Measurements from ENCODE around the gene UTP3.
"Not testable (repeated sequence)": the region's sequence is repeated elsewhere in the genome, so short reads cannot be mapped to it uniquely, and the experiment has no call there.

UTP3 gene, protein sequence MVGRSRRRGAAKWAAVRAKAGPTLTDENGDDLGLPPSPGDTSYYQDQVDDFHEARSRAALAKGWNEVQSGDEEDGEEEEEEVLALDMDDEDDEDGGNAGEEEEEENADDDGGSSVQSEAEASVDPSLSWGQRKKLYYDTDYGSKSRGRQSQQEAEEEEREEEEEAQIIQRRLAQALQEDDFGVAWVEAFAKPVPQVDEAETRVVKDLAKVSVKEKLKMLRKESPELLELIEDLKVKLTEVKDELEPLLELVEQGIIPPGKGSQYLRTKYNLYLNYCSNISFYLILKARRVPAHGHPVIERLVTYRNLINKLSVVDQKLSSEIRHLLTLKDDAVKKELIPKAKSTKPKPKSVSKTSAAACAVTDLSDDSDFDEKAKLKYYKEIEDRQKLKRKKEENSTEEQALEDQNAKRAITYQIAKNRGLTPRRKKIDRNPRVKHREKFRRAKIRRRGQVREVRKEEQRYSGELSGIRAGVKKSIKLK

GRCh38 chr4:70687821-70688794, at the start of gene UTP3:
UTP3 (plus strand) TSS chr4:70688532; CDS start chr4:70688678, 146 bp downstream.
- peak; percentile 84 for DNase-seq (ENCODE audit: low read depth)

- no peak for DNase-seq (ENCODE audit: low read depth)
These were observed 48.1 kb upstream of the UTP3 start for GRCh38 chr4:70640192-70640591.

DNA sequence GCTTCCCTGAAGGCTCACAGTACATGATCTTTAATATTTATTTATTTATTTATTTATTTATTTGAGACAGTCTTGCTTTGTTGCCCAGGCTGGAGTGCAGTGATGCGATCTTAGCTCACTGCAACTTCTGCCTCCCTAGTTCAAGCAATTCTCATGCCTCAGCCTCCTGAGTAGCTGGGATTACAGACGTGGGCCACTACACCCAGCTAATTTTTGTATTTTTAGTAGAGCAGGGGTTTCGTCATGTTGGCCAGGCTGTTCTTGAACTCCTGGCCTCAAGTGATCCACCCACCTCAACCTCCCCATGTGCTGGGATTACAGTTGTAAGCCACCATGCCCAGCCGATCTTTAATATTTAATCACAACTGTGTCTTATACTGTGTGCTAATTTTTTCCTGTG, 37.6 kb upstream of the UTP3 start:
- not testable (repeated sequence) for DNase-seq (ENCODE audit: low read depth)

DNA sequence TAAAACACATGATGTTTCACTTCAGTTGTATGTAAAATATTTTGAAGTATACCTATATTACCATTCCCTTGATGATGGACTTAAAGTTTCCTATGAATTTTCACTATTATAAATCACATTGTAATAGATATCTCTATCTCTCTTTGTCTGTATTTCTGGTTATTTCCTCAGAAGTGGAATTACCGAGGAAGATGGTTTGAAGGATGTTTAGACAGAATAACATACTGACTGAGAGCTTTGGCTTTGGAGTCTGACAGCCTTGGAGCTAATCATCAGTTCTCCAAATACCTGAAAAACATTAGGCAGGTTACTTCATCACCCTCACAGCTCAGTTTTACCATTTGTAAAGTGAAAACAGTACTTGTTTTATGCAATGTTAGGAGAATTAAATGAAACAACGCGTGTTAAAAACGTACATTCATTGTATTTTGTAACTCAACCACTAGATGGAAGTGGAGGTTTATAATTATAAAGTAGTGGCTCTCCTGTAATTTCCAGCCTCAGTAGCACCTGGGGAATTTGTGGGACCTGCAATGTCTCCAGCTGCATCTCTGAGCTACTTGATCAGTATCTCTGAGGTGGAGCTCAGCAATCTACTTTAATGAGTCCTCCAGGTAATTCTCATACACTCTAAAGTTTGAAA, 36.3 kb upstream of the UTP3 start:
- no peak for DNase-seq (ENCODE audit: low read depth)

- no peak for DNase-seq (ENCODE audit: low read depth)
These were observed 33.7 kb upstream of the UTP3 start for GRCh38 chr4:70654605-70655011.

- DNase-seq (ENCODE audit: low read depth) = no peak
These were observed 31.0 kb upstream of the UTP3 start for GRCh38 chr4:70657326-70657725.

GRCh38 chr4:70658418-70658817, 29.9 kb upstream of the UTP3 start:
- no peak for DNase-seq (ENCODE audit: low read depth)

DNA sequence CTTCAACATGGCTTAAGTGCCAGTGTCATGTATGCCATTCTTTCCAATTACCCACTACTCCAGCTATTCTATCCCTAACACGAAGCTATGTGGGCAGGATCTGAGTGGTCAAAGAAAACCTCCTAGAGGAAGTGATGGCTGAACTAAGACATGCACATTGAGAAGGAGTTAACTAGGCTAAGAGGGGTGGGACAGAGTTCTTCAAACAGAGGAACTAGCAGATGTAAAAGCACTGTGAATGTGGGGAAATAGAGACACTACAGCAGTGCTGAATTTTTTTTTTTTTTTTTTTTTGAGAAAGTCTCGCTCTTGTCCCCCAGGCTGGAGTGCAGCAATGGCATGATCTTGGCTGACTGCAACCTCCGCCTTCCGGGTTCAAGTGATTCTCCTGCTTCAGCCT, 28.2 kb upstream of the UTP3 start:
- no peak for DNase-seq (ENCODE audit: low read depth)

DNA sequence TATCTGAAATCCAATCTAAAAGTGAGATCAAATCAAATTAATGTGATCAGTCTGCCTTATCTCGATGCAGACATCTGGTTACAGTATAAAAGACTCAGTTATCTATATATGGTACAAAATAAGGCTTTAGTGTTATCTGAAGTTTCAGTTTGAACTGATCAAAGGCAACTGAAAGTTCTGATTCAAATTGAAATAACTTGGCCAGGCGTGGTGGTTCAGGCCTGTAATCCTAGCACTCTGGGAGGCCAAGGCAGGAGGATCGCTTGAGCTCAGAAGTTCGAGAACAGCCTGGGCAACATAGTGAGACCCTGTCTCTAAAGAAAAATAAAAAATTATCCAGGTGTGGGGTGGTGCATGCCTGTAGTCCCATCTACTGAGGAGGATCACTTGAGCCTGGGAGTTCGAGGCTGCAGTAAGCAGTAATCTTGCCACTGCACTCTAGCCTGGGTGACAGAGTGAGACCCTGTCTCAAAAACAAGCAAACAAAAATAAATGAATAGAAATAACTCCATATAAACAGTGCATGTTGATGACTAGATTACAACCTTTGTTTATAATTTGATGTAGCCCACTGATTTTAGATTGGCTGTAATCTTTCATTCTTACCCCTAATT, 26.9 kb upstream of the UTP3 start:
- not testable (repeated sequence) for DNase-seq (ENCODE audit: low read depth)

DNA sequence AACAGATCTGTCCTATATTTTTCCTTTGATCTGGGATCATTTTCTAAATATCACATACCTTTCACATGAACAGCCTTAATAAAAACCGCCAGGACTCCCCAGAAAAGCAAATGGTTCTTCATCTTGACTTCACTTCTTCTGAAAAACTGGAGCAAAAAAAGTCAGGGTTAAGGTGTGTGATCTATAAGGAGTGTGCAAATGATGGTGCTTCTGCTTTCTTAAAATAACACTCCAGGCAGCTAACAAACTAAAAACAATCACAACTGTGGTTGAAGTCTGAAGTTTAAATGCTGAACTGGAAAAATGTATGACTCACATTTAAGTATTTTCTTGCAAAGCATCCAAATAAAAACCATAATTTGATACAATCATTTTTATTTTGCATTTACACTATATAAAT, 22.0 kb upstream of the UTP3 start, which contains the start of gene JCHAIN:
JCHAIN (minus strand) TSS at position 140 of the 400 bp plus-strand sequence; CDS start at position 122, 18 bp downstream.
- no peak for DNase-seq (ENCODE audit: low read depth)

- DNase-seq (ENCODE audit: low read depth) = no peak
These were observed 20.4 kb upstream of the UTP3 start for GRCh38 chr4:70667740-70668535.

GRCh38 chr4:70670332-70671014, 17.9 kb upstream of the UTP3 start:
- DNase-seq (ENCODE audit: low read depth) = no peak

- DNase-seq (ENCODE audit: low read depth) = no peak
These were observed 17.2 kb upstream of the UTP3 start for GRCh38 chr4:70671091-70671490.

- DNase-seq (ENCODE audit: low read depth) = no peak
These were observed 14.1 kb upstream of the UTP3 start for GRCh38 chr4:70674191-70674590.

GRCh38 chr4:70674731-70675130, 13.6 kb upstream of the UTP3 start:
- no peak for DNase-seq (ENCODE audit: low read depth)

DNA sequence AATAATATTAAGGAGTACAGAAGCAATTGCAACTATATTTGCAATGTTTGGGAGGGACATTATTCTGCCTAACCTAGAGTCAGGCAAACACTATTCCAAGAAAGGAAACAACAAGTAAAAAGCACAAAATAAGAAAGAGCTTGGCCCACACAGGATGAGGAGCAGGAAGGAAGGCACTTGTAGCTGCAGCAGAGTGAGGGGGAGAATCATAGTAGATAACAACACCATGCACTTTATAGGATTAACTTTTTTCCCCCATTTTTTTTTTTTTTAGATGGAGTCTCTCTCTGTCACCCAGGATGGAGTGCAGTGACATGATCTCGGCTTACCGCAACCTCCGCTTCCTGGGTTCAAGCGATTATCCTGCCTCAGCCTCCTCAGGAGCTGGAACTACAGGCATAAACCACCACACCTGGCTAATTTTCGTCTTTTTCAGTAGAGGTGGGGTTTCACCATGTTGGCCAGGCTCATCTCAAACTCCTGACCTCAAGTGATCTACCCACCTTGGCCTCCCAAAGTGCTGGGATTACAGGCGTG, 11.7 kb upstream of the UTP3 start:
- no peak for DNase-seq (ENCODE audit: low read depth)

DNA sequence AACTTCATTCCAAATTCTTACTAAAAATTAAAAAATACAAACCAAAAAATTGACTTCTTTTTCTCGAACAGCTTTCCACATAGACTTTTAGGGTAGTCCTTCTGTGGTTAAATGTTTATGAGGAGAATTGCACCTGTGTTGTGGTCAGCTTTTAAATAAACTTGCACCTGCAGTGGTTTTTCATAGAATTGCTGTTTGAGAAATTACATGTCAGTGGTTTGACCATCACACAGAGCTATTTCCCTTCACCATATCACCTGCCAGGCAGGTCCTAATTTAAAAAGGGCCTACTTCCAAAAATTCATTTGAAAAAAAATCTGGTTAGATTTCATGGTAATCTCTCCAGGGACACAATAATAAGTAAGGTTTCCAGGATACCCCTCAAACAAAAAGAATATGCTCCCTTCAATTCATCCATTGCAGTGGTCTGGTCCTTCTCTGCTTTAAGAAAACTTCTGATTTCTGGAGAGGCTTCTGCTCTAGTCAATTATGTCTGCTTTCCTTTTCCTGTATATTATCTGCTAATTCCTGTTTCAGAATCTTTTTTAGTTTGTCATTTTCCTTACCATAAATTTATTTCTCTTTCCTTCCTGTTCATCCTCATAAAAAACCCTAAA, 9.8 kb upstream of the UTP3 start:
- no peak for DNase-seq (ENCODE audit: low read depth)

GRCh38 chr4:70680934-70681333, 7.4 kb upstream of the UTP3 start:
- DNase-seq (ENCODE audit: low read depth) = no peak

- no peak for DNase-seq (ENCODE audit: low read depth)
These were observed 6.6 kb upstream of the UTP3 start for GRCh38 chr4:70681704-70682103.
